Mucosa of descending colon (tissue), 3 donors: ENCODE data around the gene FBXL17. TPM values are rescaled to one million over a fixed set of nuclear protein-coding genes. Genes with fewer than 3 reads are reported as not detected.

Experiments
- ATAC-seq: fragments of 200-7000 bp; cut with Tn5 transposase; one replicate; pipeline ENCODE4 v1.9.1; 2020; ENCODE audit warnings: mild to moderate bottlenecking, moderate library complexity
- DNase-seq, 3 donors: peaks; one replicate each; pipeline ENCODE4 v3.0.0-alpha.2; 2020
- H3K36me3 ChIP-seq: fragments of 200-600 bp; one replicate; pipeline ENCODE4 v1.8.0; 2021; ENCODE audit warnings: low read depth, mild to moderate bottlenecking
- H3K4me1 ChIP-seq: fragments of 200-600 bp; one replicate; pipeline ENCODE4 v1.8.0; 2021; ENCODE audit warnings: low read depth, mild to moderate bottlenecking
- H3K4me3 ChIP-seq: fragments of 200-600 bp; one replicate; pipeline ENCODE4 v1.8.0; 2021; ENCODE audit warnings: mild to moderate bottlenecking
- H3K9me3 ChIP-seq: fragments of 200-600 bp; one replicate; pipeline ENCODE4 v1.8.0; 2021; ENCODE audit warnings: mild to moderate bottlenecking
- CTCF ChIP-seq: fragments of 200-600 bp; IDR thresholded peaks from one replicate; pipeline ENCODE4 v1.8.0; 2022; ENCODE audit warnings: antibody characterized with exemption, mild to moderate bottlenecking
- intact Hi-C, 2 donors: fragments of 100-400 bp; cut with DNase I in 1 of 2; cut with micrococcal nuclease in 1 of 2; formaldehyde crosslinking; loops; one replicate each; pipeline versions ENCODE4 v1.11.0 to v1.11.1; 2022; cut with DNase I, micrococcal nuclease
- long read RNA-seq, 2 donors: library from polyadenylated mRNA; unstranded; transcript quantifications; one replicate each; pipeline ENCODE4 v2.0.0, GENCODE V29; 2019 to 2021
- total RNA-seq, 3 donors: library from RNA; stranded (reverse); fragmentation: NEBNext Ultra II Directional in 2 of 3; extraction: Animal tissue kit (Norgen Biotek cat#: 25700) in 2 of 3; gene quantifications; one replicate each; pipeline versions ENCODE4 v1.2.1 to v1.2.4, GENCODE V29; 2021 to 2023
- donor health status: DM: no; HTN: no; CAD: no; lungs with moderate emphysema.
- donor health status: DM: no; HTN: no; CAD: no.
- donor health status: DM: no; HTN: yes; CAD: no.

FBXL17 gene
- total RNA-seq, result 10 to 100 TPM; 22.8 to 25.6 (median 23.8) TPM
- long read RNA-seq, donor 1, full-length matches to known transcripts, result 3 of 18 reads
- long read RNA-seq, donor 1, partial matches to known transcripts, result 4 of 18 reads
- long read RNA-seq, donor 1, other reads (novel, unspliced or antisense), result 11 of 18 reads
- long read RNA-seq, donor 2, partial matches to known transcripts, result 0 of 1 reads
- long read RNA-seq, donor 2, other reads (novel, unspliced or antisense), result 1 of 1 reads

- H3K4me3 ChIP-seq, result peak within 1 kb of the TSS; percentile 94
- peak; percentile 96 to 98 (median 97) for DNase-seq
- TF ChIP-seq CTCF, result peak; percentile 17
- intact Hi-C loops, result no loop called here
- peak; percentile 89 for ATAC-seq
- H3K36me3 ChIP-seq, result no peaks in the 10 kb centered on the region
- peaks cover 11% of the 10 kb centered on the region for H3K4me1 ChIP-seq
- no peaks in the 10 kb centered on the region for H3K9me3 ChIP-seq
Measured at GRCh38 chr5:108381954-108382783, at the start of gene FBXL17. Gene FBXL17 (minus strand): TSS chr5:108382098.

- intact Hi-C loops, result no loop called here
- Histone ChIP-seq H3K9me3 (no peaks in the 10 kb centered on the region), H3K4me1 (no peaks in the 10 kb centered on the region), H3K36me3 (no peaks in the 10 kb centered on the region), H3K4me3 (no peak overlapping the region)
- TF ChIP-seq CTCF, result no peak
- ATAC-seq, result no peak
- DNase-seq, result no peak
Measured at GRCh38 chr5:108430931-108431608, 49.2 kb upstream of the FBXL17 start.

DNA sequence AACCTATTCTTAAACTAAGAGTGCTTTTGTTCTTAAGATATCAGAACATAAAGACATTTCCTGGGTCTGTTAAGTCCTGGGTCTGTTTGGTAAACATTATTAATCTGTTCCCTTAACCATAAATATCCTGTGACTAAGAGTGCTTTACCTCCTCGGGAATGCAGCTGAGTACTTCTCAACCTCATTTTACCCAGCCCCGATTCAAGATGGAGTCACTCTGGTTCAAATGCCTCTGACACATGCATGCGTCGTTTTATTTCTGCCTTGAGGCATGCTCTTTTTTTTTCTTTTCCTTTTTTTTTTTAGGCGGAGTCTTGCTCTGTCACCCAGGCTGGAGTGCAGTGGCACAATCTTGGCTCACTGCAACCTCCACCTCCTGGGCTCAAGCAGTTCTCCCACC is 39.8 kb upstream of the FBXL17 start:
- Histone ChIP-seq H3K9me3 (no peaks in the 10 kb centered on the region), H3K36me3 (no peaks in the 10 kb centered on the region), H3K4me1 (no peaks in the 10 kb centered on the region), H3K4me3 (no peak overlapping the region)
- DNase-seq (no peak), ATAC-seq (no peak)
- TF ChIP-seq CTCF, result no peak
- intact Hi-C loops, result no loop called here

GRCh38 chr5:108420755-108421154 is 38.9 kb upstream of the FBXL17 start:
- DNase-seq, result no peak
- H3K4me3 ChIP-seq, result no peak overlapping the region
- no peaks in the 10 kb centered on the region for H3K4me1 ChIP-seq
- intact Hi-C loops, result no loop called here
- TF ChIP-seq CTCF, result no peak
- H3K36me3 ChIP-seq, result no peaks in the 10 kb centered on the region
- no peaks in the 10 kb centered on the region for H3K9me3 ChIP-seq
- ATAC-seq, result no peak

DNA sequence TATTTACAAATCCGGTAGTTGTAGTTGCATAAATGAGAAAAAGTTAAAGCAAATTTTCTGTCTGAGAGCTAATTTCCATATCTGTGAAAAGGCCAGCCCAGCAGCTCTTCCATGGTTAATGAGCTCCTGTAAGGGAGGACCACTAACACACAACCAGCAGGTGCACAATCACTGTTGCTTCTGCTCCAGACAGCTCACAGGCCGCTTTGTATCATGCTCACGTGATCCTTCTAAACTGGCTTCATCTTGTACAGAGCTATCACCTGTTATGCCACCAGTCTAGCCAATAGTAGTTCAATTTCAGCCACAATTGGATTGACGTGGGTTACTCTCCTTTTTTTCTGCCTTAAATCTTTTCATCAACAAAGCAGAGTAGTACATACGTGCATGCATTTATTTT is 38.3 kb upstream of the FBXL17 start:
- TF ChIP-seq CTCF, result no peak
- ATAC-seq (no peak), DNase-seq (no peak)
- intact Hi-C loops, result no loop called here
- Histone ChIP-seq H3K9me3 (no peaks in the 10 kb centered on the region), H3K36me3 (no peaks in the 10 kb centered on the region), H3K4me3 (no peak overlapping the region), H3K4me1 (no peaks in the 10 kb centered on the region)
